Mucosa of rectum (tissue), 2 donors: ENCODE measurements around the gene CMTM8.

Experiments
- H3K27ac ChIP-seq, 2 donors: one replicate each; pipeline ENCODE4 v1.7.0; 2013; ENCODE audit warnings: inconsistent platforms in 2 of 2, low read depth in 2 of 2, low read length in 2 of 2
- H3K27me3 ChIP-seq, 2 donors: one replicate each; pipeline ENCODE4 v1.7.0; 2013; ENCODE audit warnings: low read length in 2 of 2; ENCODE audit not compliant: control insufficient read depth in 2 of 2, insufficient read depth in 2 of 2
- H3K36me3 ChIP-seq, 2 donors: one replicate each; pipeline ENCODE4 v1.7.0; 2013; ENCODE audit warnings: low read length in 2 of 2; ENCODE audit not compliant: control insufficient read depth in 2 of 2, insufficient read depth in 2 of 2
- H3K4me1 ChIP-seq, 2 donors: one replicate each; pipeline ENCODE4 v1.7.0; 2013; ENCODE audit warnings: low read length in 2 of 2, mild to moderate bottlenecking in 1 of 2; ENCODE audit not compliant: control insufficient read depth in 2 of 2, insufficient read depth in 2 of 2
- H3K4me3 ChIP-seq, 2 donors: one replicate each; pipeline ENCODE4 v1.7.0; 2013; ENCODE audit warnings: low read length in 2 of 2
- H3K9ac ChIP-seq, 2 donors: one replicate each; pipeline ENCODE4 v1.7.0; 2013; ENCODE audit warnings: low read length in 2 of 2, low read depth in 1 of 2, mild to moderate bottlenecking in 1 of 2
- H3K9me3 ChIP-seq, 2 donors: one replicate each; pipeline ENCODE4 v1.7.0; 2013; ENCODE audit warnings: low read length in 2 of 2; ENCODE audit not compliant: control insufficient read depth in 2 of 2
- donor health status: healthy.
- donor health status: Normal muscosa, but diverticular disease.

The CMTM8 gene

GRCh38 chr3:32303977-32304881 lies 65.7 kb downstream of the CMTM8 start:
- peaks cover 0 to 6% of the 10 kb centered on the region in 2 donors for H3K4me1 ChIP-seq
- no peak overlapping the region for H3K4me3 ChIP-seq
- H3K9ac ChIP-seq = no peak overlapping the region
- no peaks in the 10 kb centered on the region for H3K36me3 ChIP-seq
- peaks cover 0 to 2% of the 10 kb centered on the region in 2 donors for H3K27me3 ChIP-seq
- H3K9me3 ChIP-seq = no peaks in the 10 kb centered on the region
- no peak overlapping the region for H3K27ac ChIP-seq

GRCh38 chr3:32305361-32305876 lies 66.9 kb downstream of the CMTM8 start:
- no peaks in the 10 kb centered on the region for H3K9me3 ChIP-seq
- H3K4me3 ChIP-seq = no peak overlapping the region
- H3K27ac ChIP-seq = no peak overlapping the region
- H3K4me1 ChIP-seq = peaks cover 0 to 6% of the 10 kb centered on the region in 2 donors
- H3K36me3 ChIP-seq = no peaks in the 10 kb centered on the region
- H3K27me3 ChIP-seq = peaks cover 0 to 2% of the 10 kb centered on the region in 2 donors
- no peak overlapping the region for H3K9ac ChIP-seq

- no peak overlapping the region for H3K4me3 ChIP-seq
- H3K9me3 ChIP-seq = no peaks in the 10 kb centered on the region
- no peaks in the 10 kb centered on the region for H3K36me3 ChIP-seq
- H3K27ac ChIP-seq = no peak overlapping the region
- H3K27me3 ChIP-seq = peaks cover 0 to 2% of the 10 kb centered on the region in 2 donors
- H3K4me1 ChIP-seq = peaks cover 0 to 6% of the 10 kb centered on the region in 2 donors
- H3K9ac ChIP-seq = no peak overlapping the region
These were observed 67.6 kb downstream of the CMTM8 start for GRCh38 chr3:32306072-32306471.

GRCh38 chr3:32307591-32307990 lies 69.1 kb downstream of the CMTM8 start:
- H3K9ac ChIP-seq = no peak overlapping the region
- no peaks in the 10 kb centered on the region for H3K36me3 ChIP-seq
- H3K4me3 ChIP-seq = no peak overlapping the region
- H3K9me3 ChIP-seq = no peaks in the 10 kb centered on the region
- peaks cover 0 to 6% of the 10 kb centered on the region in 2 donors for H3K4me1 ChIP-seq
- H3K27ac ChIP-seq = no peak overlapping the region
- peaks cover 0 to 2% of the 10 kb centered on the region in 2 donors for H3K27me3 ChIP-seq

- H3K27ac ChIP-seq = no peak overlapping the region
- H3K36me3 ChIP-seq = no peaks in the 10 kb centered on the region
- no peak overlapping the region for H3K4me3 ChIP-seq
- no peaks in the 10 kb centered on the region for H3K9me3 ChIP-seq
- peaks cover 0 to 6% of the 10 kb centered on the region in 2 donors for H3K4me1 ChIP-seq
- H3K9ac ChIP-seq = no peak overlapping the region
- peaks cover 0 to 2% of the 10 kb centered on the region in 2 donors for H3K27me3 ChIP-seq
These were observed 69.9 kb downstream of the CMTM8 start for GRCh38 chr3:32308378-32308777.

GRCh38 chr3:32309654-32310242 lies 71.3 kb downstream of the CMTM8 start:
- Histone ChIP-seq H3K4me3 (no peak overlapping the region), H3K27me3 (peaks cover 0 to 2% of the 10 kb centered on the region in 2 donors), H3K4me1 (peaks cover 0 to 4% of the 10 kb centered on the region in 2 donors), H3K36me3 (no peaks in the 10 kb centered on the region), H3K9ac (no peak overlapping the region), H3K27ac (no peak overlapping the region), H3K9me3 (no peaks in the 10 kb centered on the region)

- H3K4me3 ChIP-seq = no peak overlapping the region
- H3K27ac ChIP-seq = no peak overlapping the region
- peaks cover 0 to 4% of the 10 kb centered on the region in 2 donors for H3K4me1 ChIP-seq
- H3K9ac ChIP-seq = no peak overlapping the region
- peaks cover 0 to 2% of the 10 kb centered on the region in 2 donors for H3K27me3 ChIP-seq
- no peaks in the 10 kb centered on the region for H3K36me3 ChIP-seq
- H3K9me3 ChIP-seq = no peaks in the 10 kb centered on the region
These were observed 71.9 kb downstream of the CMTM8 start for GRCh38 chr3:32310336-32310735.

- no peaks in the 10 kb centered on the region for H3K36me3 ChIP-seq
- H3K9ac ChIP-seq = no peak overlapping the region
- peaks cover 0 to 2% of the 10 kb centered on the region in 2 donors for H3K27me3 ChIP-seq
- H3K27ac ChIP-seq = no peak overlapping the region
- H3K4me3 ChIP-seq = no peak overlapping the region
- H3K4me1 ChIP-seq = peaks cover 0 to 4% of the 10 kb centered on the region in 2 donors
- no peaks in the 10 kb centered on the region for H3K9me3 ChIP-seq
These were observed 72.7 kb downstream of the CMTM8 start for GRCh38 chr3:32310918-32311839.

GRCh38 chr3:32312251-32312650 lies 73.8 kb downstream of the CMTM8 start:
- no peaks in the 10 kb centered on the region for H3K9me3 ChIP-seq
- H3K27me3 ChIP-seq = peaks cover 0 to 1% of the 10 kb centered on the region in 2 donors
- H3K4me3 ChIP-seq = no peak overlapping the region
- H3K36me3 ChIP-seq = no peaks in the 10 kb centered on the region
- H3K9ac ChIP-seq = no peak overlapping the region
- peaks cover 0 to 4% of the 10 kb centered on the region in 2 donors for H3K4me1 ChIP-seq
- no peak overlapping the region for H3K27ac ChIP-seq
